GM12865 (cell line): Measurements from ENCODE around the gene KIAA1217.
"Not testable (repeated sequence)": the region's sequence is repeated elsewhere in the genome, so short reads cannot be mapped to it uniquely, and the experiment has no call there.

Experiments
- DNase-seq: peaks from one replicate; pipeline ENCODE4 v3.0.0; 2010; ENCODE audit warnings: low read depth
- H3K4me3 ChIP-seq: 2 replicates; pipeline ENCODE4 v1.5.1; 2011; ENCODE audit warnings: mild to moderate bottlenecking, low read depth, low read length, control low read depth
- TF ChIP-seq, protein P1 (sequence below): IDR thresholded peaks from 2 replicates; pipeline ENCODE4 v1.5.1; 2011; ENCODE audit warnings: low read length, control low read depth, low read depth, inconsistent platforms; ENCODE audit not compliant: insufficient read depth; ENCODE audit errors: missing control alignments

KIAA1217 gene

GRCh38 chr10:24324651-24325050, 115.7 kb downstream of the KIAA1217 start:
- TF ChIP-seq, protein P1, sequence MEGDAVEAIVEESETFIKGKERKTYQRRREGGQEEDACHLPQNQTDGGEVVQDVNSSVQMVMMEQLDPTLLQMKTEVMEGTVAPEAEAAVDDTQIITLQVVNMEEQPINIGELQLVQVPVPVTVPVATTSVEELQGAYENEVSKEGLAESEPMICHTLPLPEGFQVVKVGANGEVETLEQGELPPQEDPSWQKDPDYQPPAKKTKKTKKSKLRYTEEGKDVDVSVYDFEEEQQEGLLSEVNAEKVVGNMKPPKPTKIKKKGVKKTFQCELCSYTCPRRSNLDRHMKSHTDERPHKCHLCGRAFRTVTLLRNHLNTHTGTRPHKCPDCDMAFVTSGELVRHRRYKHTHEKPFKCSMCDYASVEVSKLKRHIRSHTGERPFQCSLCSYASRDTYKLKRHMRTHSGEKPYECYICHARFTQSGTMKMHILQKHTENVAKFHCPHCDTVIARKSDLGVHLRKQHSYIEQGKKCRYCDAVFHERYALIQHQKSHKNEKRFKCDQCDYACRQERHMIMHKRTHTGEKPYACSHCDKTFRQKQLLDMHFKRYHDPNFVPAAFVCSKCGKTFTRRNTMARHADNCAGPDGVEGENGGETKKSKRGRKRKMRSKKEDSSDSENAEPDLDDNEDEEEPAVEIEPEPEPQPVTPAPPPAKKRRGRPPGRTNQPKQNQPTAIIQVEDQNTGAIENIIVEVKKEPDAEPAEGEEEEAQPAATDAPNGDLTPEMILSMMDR = no peak
- DNase-seq = no peak
- no peak overlapping the region for H3K4me3 ChIP-seq

DNA sequence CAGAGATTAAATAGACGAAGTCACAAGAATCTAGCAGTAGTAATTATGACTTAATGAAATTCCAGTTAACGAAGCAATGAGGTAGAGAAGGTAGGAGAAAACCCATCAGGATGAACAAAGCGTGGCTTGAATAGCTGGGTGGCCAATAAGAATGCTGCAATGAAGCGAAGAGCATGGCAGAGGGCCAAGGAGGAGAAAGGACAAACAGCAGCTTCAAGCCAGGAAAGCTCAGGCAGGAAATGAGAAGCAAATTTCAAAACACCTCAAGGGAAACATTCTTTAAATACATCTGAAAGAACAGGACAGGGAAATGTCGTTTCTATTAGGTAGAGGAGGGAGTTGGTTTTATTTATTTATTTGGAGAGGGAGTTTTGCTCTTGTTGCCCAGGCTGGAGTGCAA, 122.5 kb downstream of the KIAA1217 start:
- TF ChIP-seq, protein P1 = no peak
- DNase-seq = no peak
- no peak overlapping the region for H3K4me3 ChIP-seq

- TF ChIP-seq, protein P1 = no peak
- no peak for DNase-seq
- no peak overlapping the region for H3K4me3 ChIP-seq
Observed at GRCh38 chr10:24333736-24334135, 124.8 kb downstream of the KIAA1217 start.

GRCh38 chr10:24334279-24334939, 125.5 kb downstream of the KIAA1217 start:
- no peak overlapping the region for H3K4me3 ChIP-seq
- no peak for DNase-seq
- TF ChIP-seq, protein P1 = no peak

- not testable (repeated sequence) for DNase-seq, H3K4me3 ChIP-seq
Observed at GRCh38 chr10:24337723-24338122, 128.8 kb downstream of the KIAA1217 start.

- TF ChIP-seq, protein P1 = no peak
- DNase-seq = no peak
- no peak overlapping the region for H3K4me3 ChIP-seq
Observed at GRCh38 chr10:24339387-24339786, 130.4 kb downstream of the KIAA1217 start.

GRCh38 chr10:24340446-24340845, 131.5 kb downstream of the KIAA1217 start:
- DNase-seq = no peak
- H3K4me3 ChIP-seq = no peak overlapping the region
- TF ChIP-seq, protein P1 = no peak

- DNase-seq = no peak
- H3K4me3 ChIP-seq = no peak overlapping the region
- TF ChIP-seq, protein P1 = no peak
Observed at GRCh38 chr10:24340883-24341282, 131.9 kb downstream of the KIAA1217 start.
